Neuron (in vitro differentiated cells): ENCODE measurements around the gene WDR3.

ENCODE experiments used
- H2AFZ ChIP-seq: one replicate; pipeline ENCODE4 v1.6.1; 2013; ENCODE audit warnings: low read depth, mild to moderate bottlenecking, inconsistent platforms, low read length, moderate library complexity
- H3K27me3 ChIP-seq: one replicate; pipeline ENCODE4 v1.6.1; 2013; ENCODE audit warnings: low read length; ENCODE audit not compliant: insufficient read depth
- H3K36me3 ChIP-seq: one replicate; pipeline ENCODE4 v1.6.1; 2013; ENCODE audit warnings: low read length; ENCODE audit not compliant: insufficient read depth
- H3K4me1 ChIP-seq: one replicate; pipeline ENCODE4 v1.6.1; 2013; ENCODE audit warnings: low read length; ENCODE audit not compliant: insufficient read depth
- H3K4me3 ChIP-seq: 2 replicates; pipeline ENCODE4 v1.5.1; 2013; ENCODE audit warnings: mild to moderate bottlenecking, low read length, moderate library complexity
- H3K9me3 ChIP-seq: one replicate; pipeline ENCODE4 v1.6.1; 2013; ENCODE audit warnings: low read length

The WDR3 gene

GRCh38 chr1:117967881-117968280 is 38.3 kb downstream of the WDR3 start:
- peaks cover 2% of the 10 kb centered on the region for H3K36me3 ChIP-seq
- no peak overlapping the region for H3K4me3 ChIP-seq
- H3K27me3 ChIP-seq, result no peaks in the 10 kb centered on the region
- H3K4me1 ChIP-seq, result peaks cover 6% of the 10 kb centered on the region
- no peaks in the 10 kb centered on the region for H3K9me3 ChIP-seq
- H2AFZ ChIP-seq, result no peak overlapping the region

GRCh38 chr1:117970252-117970651 is 40.7 kb downstream of the WDR3 start:
- no peaks in the 10 kb centered on the region for H3K36me3 ChIP-seq
- no peaks in the 10 kb centered on the region for H3K27me3 ChIP-seq
- H3K4me3 ChIP-seq, result no peak overlapping the region

GRCh38 chr1:117971777-117972176 is 42.2 kb downstream of the WDR3 start:
- Histone ChIP-seq H3K4me3 (no peak overlapping the region), H3K36me3 (no peaks in the 10 kb centered on the region), H3K27me3 (no peaks in the 10 kb centered on the region), H3K4me1 (peaks cover 6% of the 10 kb centered on the region), H2AFZ (no peak overlapping the region), H3K9me3 (no peaks in the 10 kb centered on the region)

More at GRCh38 chr1:117970252-117970651, 40.7 kb downstream of the WDR3 start:
- Histone ChIP-seq H3K9me3 (no peaks in the 10 kb centered on the region), H3K4me1 (peaks cover 6% of the 10 kb centered on the region), H2AFZ (peak overlapping the region; percentile 82)

GRCh38 chr1:117976381-117976780 is 46.8 kb downstream of the WDR3 start:
- Histone ChIP-seq H3K36me3 (no peaks in the 10 kb centered on the region), H3K4me3 (no peak overlapping the region), H3K9me3 (no peaks in the 10 kb centered on the region), H2AFZ (no peak overlapping the region), H3K4me1 (no peaks in the 10 kb centered on the region), H3K27me3 (no peaks in the 10 kb centered on the region)

- H3K4me1 ChIP-seq, result no peaks in the 10 kb centered on the region
- H2AFZ ChIP-seq, result no peak overlapping the region
- H3K9me3 ChIP-seq, result no peaks in the 10 kb centered on the region
- H3K36me3 ChIP-seq, result no peaks in the 10 kb centered on the region
- no peak overlapping the region for H3K4me3 ChIP-seq
- peaks cover 2% of the 10 kb centered on the region for H3K27me3 ChIP-seq
These were observed 52.1 kb downstream of the WDR3 start for GRCh38 chr1:117981455-117982192.

- Histone ChIP-seq H3K27me3 (peaks cover 2% of the 10 kb centered on the region), H3K9me3 (no peaks in the 10 kb centered on the region), H3K4me1 (no peaks in the 10 kb centered on the region), H2AFZ (no peak overlapping the region), H3K4me3 (no peak overlapping the region), H3K36me3 (no peaks in the 10 kb centered on the region)
These were observed 55.7 kb downstream of the WDR3 start for GRCh38 chr1:117985239-117985638.

- Histone ChIP-seq H3K4me1 (no peaks in the 10 kb centered on the region), H3K36me3 (no peaks in the 10 kb centered on the region), H3K4me3 (no peak overlapping the region), H3K9me3 (no peaks in the 10 kb centered on the region), H3K27me3 (peaks cover 2% of the 10 kb centered on the region), H2AFZ (no peak overlapping the region)
These were observed 56.4 kb downstream of the WDR3 start for GRCh38 chr1:117985973-117986372.

- Histone ChIP-seq H3K4me1 (no peaks in the 10 kb centered on the region), H3K27me3 (no peaks in the 10 kb centered on the region), H3K9me3 (no peaks in the 10 kb centered on the region), H2AFZ (no peak overlapping the region), H3K4me3 (no peak overlapping the region), H3K36me3 (no peaks in the 10 kb centered on the region)
These were observed 74.8 kb downstream of the WDR3 start for GRCh38 chr1:118004312-118004711.

- Histone ChIP-seq H3K36me3 (no peaks in the 10 kb centered on the region), H2AFZ (no peak overlapping the region), H3K4me1 (no peaks in the 10 kb centered on the region), H3K9me3 (no peaks in the 10 kb centered on the region), H3K4me3 (no peak overlapping the region), H3K27me3 (no peaks in the 10 kb centered on the region)
These were observed 77.9 kb downstream of the WDR3 start for GRCh38 chr1:118007391-118007790.

- Histone ChIP-seq H3K36me3 (no peaks in the 10 kb centered on the region), H3K9me3 (no peaks in the 10 kb centered on the region), H3K27me3 (no peaks in the 10 kb centered on the region), H2AFZ (no peak overlapping the region), H3K4me1 (no peaks in the 10 kb centered on the region), H3K4me3 (no peak overlapping the region)
These were observed 78.5 kb downstream of the WDR3 start for GRCh38 chr1:118008011-118008410.

GRCh38 chr1:118012515-118013124 is 83.1 kb downstream of the WDR3 start:
- H3K4me3 ChIP-seq, result no peak overlapping the region
- no peaks in the 10 kb centered on the region for H3K4me1 ChIP-seq
- no peaks in the 10 kb centered on the region for H3K27me3 ChIP-seq
- no peaks in the 10 kb centered on the region for H3K9me3 ChIP-seq
- no peak overlapping the region for H2AFZ ChIP-seq
- no peaks in the 10 kb centered on the region for H3K36me3 ChIP-seq

- H3K9me3 ChIP-seq, result no peaks in the 10 kb centered on the region
- no peak overlapping the region for H2AFZ ChIP-seq
- H3K4me3 ChIP-seq, result no peak overlapping the region
- H3K27me3 ChIP-seq, result no peaks in the 10 kb centered on the region
- H3K36me3 ChIP-seq, result no peaks in the 10 kb centered on the region
- H3K4me1 ChIP-seq, result no peaks in the 10 kb centered on the region
These were observed 83.8 kb downstream of the WDR3 start for GRCh38 chr1:118013336-118013735.

- no peaks in the 10 kb centered on the region for H3K27me3 ChIP-seq
- no peaks in the 10 kb centered on the region for H3K9me3 ChIP-seq
- no peaks in the 10 kb centered on the region for H3K4me1 ChIP-seq
- H2AFZ ChIP-seq, result no peak overlapping the region
- no peaks in the 10 kb centered on the region for H3K36me3 ChIP-seq
- no peak overlapping the region for H3K4me3 ChIP-seq
These were observed 84.4 kb downstream of the WDR3 start for GRCh38 chr1:118013938-118014337.
